ENCODE measurements around the gene EIF4E1B. TPM values are rescaled to one million over a fixed set of nuclear protein-coding genes. Genes with fewer than 3 reads are reported as not detected.

The EIF4E1B gene
- total RNA-seq, 2 donors from 2014 or later: not detected

GRCh38 chr5:176692839-176693476 lies 62.5 kb downstream of the EIF4E1B start:
- DNase-seq (ENCODE audit: low spot score): no peak
- Histone ChIP-seq H3K4me3 (no peak overlapping the region), H3K36me3 (no peaks in the 10 kb centered on the region), H3K27me3 (no peaks in the 10 kb centered on the region), H3K27ac (no peak overlapping the region), H3K4me1 (peaks cover 0 to 9% of the 10 kb centered on the region in 2 donors), H3K9me3 (no peaks in the 10 kb centered on the region)
- TF ChIP-seq, protein P1, sequence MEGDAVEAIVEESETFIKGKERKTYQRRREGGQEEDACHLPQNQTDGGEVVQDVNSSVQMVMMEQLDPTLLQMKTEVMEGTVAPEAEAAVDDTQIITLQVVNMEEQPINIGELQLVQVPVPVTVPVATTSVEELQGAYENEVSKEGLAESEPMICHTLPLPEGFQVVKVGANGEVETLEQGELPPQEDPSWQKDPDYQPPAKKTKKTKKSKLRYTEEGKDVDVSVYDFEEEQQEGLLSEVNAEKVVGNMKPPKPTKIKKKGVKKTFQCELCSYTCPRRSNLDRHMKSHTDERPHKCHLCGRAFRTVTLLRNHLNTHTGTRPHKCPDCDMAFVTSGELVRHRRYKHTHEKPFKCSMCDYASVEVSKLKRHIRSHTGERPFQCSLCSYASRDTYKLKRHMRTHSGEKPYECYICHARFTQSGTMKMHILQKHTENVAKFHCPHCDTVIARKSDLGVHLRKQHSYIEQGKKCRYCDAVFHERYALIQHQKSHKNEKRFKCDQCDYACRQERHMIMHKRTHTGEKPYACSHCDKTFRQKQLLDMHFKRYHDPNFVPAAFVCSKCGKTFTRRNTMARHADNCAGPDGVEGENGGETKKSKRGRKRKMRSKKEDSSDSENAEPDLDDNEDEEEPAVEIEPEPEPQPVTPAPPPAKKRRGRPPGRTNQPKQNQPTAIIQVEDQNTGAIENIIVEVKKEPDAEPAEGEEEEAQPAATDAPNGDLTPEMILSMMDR (IDR thresholded peaks at IDR 0.05): no peak

- Histone ChIP-seq H3K4me1 (peaks cover 0 to 9% of the 10 kb centered on the region in 2 donors), H3K4me3 (no peak overlapping the region), H3K27me3 (no peaks in the 10 kb centered on the region), H3K36me3 (no peaks in the 10 kb centered on the region), H3K9me3 (no peaks in the 10 kb centered on the region), H3K27ac (no peak overlapping the region)
- TF ChIP-seq, protein P1 (IDR thresholded peaks at IDR 0.05): no peak
- DNase-seq (ENCODE audit: low spot score): no peak
These were observed 63.0 kb downstream of the EIF4E1B start for GRCh38 chr5:176693477-176693851.

- no peak overlapping the region for H3K4me3 ChIP-seq
- H3K27me3 ChIP-seq: no peaks in the 10 kb centered on the region
- peaks cover 0 to 9% of the 10 kb centered on the region in 2 donors for H3K4me1 ChIP-seq
- H3K9me3 ChIP-seq: no peaks in the 10 kb centered on the region
- DNase-seq (ENCODE audit: low spot score): no peak
- no peaks in the 10 kb centered on the region for H3K36me3 ChIP-seq
- TF ChIP-seq, protein P1 (IDR thresholded peaks at IDR 0.05): no peak
- no peak overlapping the region for H3K27ac ChIP-seq
These were observed 63.7 kb downstream of the EIF4E1B start for GRCh38 chr5:176694146-176694545.

DNA sequence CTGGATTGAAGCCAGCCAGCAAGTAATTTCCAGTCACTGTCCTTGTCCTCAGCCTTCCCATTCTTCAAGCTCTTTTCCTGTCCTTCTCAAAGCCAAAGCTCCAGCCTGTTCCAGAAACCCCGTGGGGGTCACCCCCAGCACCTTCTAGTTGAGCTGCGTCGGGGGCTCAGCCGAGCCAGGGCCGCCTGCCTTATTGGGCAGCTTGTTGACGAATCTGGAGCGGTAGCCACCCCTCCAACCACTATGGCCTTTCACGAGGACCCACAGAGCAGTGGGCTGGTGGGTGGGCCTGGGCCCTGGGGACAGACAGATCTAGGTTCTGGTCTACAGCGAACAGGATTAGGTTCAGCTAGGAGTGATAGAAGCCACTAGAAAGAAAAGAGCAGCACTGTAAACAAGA lies 64.2 kb downstream of the EIF4E1B start:
- no peak for DNase-seq (ENCODE audit: low spot score)
- Histone ChIP-seq H3K4me1 (peaks cover 0 to 9% of the 10 kb centered on the region in 2 donors), H3K4me3 (no peak overlapping the region), H3K27ac (no peak overlapping the region), H3K36me3 (no peaks in the 10 kb centered on the region), H3K9me3 (no peaks in the 10 kb centered on the region), H3K27me3 (no peaks in the 10 kb centered on the region)
- TF ChIP-seq, protein P1 (IDR thresholded peaks at IDR 0.05): no peak

DNA sequence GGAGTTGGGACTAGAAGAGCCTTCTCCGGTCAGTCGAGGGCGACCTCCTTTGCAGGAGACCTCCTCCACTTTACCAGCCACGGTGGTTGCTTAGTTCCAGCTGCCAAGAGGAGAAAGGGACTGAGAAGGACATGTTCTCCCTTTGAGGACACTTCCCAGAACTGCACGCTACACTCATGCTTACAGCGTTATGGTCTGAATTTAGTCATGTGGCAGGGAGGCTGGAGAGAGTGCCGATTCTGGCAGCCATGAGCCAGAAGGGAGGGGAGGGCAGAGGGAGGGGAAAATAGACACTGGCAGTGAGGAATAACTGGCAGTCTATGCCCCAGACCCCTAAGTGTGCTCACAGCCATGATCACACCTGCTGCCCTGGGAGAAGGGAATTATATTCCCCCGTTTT lies 64.6 kb downstream of the EIF4E1B start:
- DNase-seq (ENCODE audit: low spot score): no peak
- H3K9me3 ChIP-seq: no peaks in the 10 kb centered on the region
- no peaks in the 10 kb centered on the region for H3K36me3 ChIP-seq
- H3K27ac ChIP-seq: no peak overlapping the region
- H3K4me3 ChIP-seq: no peak overlapping the region
- H3K27me3 ChIP-seq: no peaks in the 10 kb centered on the region
- TF ChIP-seq, protein P1 (IDR thresholded peaks at IDR 0.05): no peak
- H3K4me1 ChIP-seq: peaks cover 0 to 9% of the 10 kb centered on the region in 2 donors

Small RNA genes lying within 50 kb of the gene (microRNA-seq; reads per million reads assigned to microRNA genes)
- 0 reads per million in 2 donors for gene MIR4281 (ENCODE audit: borderline number of aligned reads in 2 of 2, borderline replicate concordance in 1 of 2)

Other genes starting within 250 kb of the EIF4E1B start
- gene NOP16, start 242.1 kb upstream of the EIF4E1B start, total RNA-seq: 10 to 100 TPM; 11.8 to 16.0 TPM
- gene HIGD2A, start 241.9 kb upstream of the EIF4E1B start, total RNA-seq: 100 to 1,000 TPM; 231 to 249 TPM
- 100 to 1,000 TPM; 241 to 341 TPM for gene CLTB, start 214.1 kb upstream of the EIF4E1B start, total RNA-seq
- 10 to 100 TPM; 14.4 to 19.5 TPM for gene FAF2, start 182.3 kb upstream of the EIF4E1B start, total RNA-seq
- gene RNF44, start 93.3 kb upstream of the EIF4E1B start, total RNA-seq: 10 to 100 TPM; 10.7 to 12.4 TPM
- under 1 TPM in 1 of 2 donors, not detected in 1; 0.12 TPM for gene CDHR2, start 81.3 kb upstream of the EIF4E1B start, total RNA-seq
- under 1 TPM; 0.22 to 0.79 TPM for gene GPRIN1, start 20.5 kb upstream of the EIF4E1B start, total RNA-seq
- gene SNCB, start 141 bp upstream of the EIF4E1B start, total RNA-seq: under 1 TPM in 1 of 2 donors, not detected in 1; 0.67 TPM
- 10 to 100 TPM; 15.0 to 20.4 TPM for gene TSPAN17, start 16.8 kb downstream of the EIF4E1B start, total RNA-seq
- gene UNC5A, start 179.9 kb downstream of the EIF4E1B start, total RNA-seq: not detected

Data from right atrium auricular region (tissue), 2 donors.